ENCODE measurements around the gene PROX2.

The PROX2 gene

DNA sequence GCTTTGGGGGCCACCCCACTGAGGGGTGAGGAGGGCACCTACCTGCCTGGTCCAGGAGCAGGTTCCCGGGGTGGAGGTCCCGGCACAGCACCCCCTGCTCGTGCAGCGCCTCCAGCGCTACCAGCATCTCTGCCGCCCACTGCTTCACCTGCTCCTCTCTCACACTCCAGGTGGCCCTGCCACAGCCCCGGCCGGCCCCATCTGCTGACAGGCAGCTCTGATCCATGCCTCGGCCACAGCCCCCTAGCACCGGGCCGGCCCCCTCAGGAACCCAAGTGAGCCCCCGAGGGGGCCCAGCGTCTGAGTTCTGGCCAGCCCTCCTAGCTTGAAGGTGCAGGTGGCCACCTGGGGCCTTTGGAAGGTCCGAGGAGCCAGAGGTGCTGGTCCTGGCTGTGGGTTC lies 33.6 kb upstream of the PROX2 start:
- DNase-seq: no peak

DNA sequence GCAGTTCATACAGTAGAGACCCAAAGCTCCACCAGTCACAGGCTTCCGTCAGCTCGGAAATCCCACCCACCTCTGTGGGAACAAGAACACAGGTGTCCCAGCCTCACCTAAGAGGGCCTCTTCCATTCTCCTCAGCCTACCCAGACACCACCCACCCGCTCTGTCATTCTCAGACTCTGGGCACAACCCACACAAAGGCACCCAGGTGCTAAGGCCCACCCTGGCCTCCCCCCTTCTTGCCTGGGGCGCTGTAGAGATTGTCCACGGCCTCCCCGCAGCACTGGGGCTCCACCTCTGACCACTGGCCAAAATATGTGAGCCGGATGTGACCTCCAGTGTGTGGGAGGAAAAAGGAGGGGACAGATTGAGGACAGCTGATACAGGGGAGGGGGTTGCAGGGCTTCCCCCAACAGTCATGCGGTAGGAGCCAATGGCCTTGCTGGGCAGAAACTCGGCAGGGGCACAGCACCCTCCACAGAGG lies 33.0 kb upstream of the PROX2 start:
- no peak for DNase-seq

DNA sequence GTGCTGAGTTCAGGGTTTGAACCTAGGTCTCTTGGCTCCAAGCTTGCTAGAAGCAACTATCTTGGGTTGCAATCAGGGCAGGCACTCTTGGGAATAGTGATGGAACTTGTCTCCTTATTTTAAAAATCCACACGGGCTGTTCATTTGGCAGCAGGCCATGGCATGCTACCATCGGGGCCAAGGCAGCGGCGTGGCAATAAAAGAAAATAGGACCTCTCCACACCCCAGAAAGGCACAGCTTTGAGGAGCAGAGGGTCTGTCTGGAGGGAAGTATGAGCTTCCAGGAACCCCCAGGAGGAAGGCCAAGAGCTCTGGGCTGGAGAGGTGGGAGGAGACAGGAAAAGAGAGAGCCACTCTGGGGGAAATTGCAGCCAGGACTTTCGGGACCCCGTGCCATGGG lies 31.8 kb upstream of the PROX2 start:
- DNase-seq: no peak

GRCh38 chr14:74906925-74907521 lies 31.1 kb upstream of the PROX2 start:
- DNase-seq: no peak

GRCh38 chr14:74905595-74906142 lies 29.7 kb upstream of the PROX2 start:
- no peak for DNase-seq

GRCh38 chr14:74904635-74905503 lies 28.9 kb upstream of the PROX2 start:
- no peak for DNase-seq

GRCh38 chr14:74902941-74903705 lies 27.2 kb upstream of the PROX2 start:
- no peak for DNase-seq

DNA sequence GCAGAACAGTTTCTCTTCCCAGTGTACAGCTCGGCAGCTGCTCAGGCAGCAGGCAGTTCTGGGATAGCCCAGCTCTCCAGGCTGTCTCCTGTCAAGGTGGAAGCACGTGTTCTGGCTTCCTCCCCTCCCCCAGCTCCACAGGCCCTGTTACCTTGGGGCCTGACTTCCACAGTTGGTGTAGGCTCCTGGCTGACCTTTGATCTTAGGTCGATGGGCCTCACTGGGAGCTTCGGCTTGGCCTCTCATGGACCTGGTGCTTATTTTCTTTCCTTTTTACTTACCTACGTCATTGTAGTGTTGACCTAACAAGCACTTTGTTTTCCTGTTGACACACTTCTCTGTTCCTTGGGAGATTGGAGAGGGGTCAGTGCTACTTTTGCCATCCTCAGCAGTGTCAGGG lies 22.7 kb upstream of the PROX2 start:
- no peak for DNase-seq

GRCh38 chr14:74898083-74898482 lies 22.1 kb upstream of the PROX2 start:
- DNase-seq: no peak

DNA sequence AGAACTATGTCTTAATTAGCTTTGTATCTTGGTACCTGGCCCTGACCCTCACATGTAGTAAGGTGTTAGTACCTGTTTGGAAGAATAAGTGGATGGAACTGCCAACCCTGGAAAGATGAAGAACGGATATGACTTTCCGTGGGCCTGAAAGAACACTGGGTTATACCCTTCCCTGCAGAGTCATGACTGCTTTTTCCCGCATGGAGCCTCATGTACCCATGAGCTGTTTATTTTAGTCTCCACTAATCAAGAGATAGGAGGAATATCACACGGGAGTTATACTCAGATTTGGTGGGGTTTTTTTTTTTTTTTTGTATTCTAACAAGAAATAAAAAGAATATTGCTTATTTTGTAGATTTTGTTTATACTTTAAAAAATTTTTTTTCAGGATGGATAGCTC lies 21.7 kb upstream of the PROX2 start:
- DNase-seq: no peak

- DNase-seq: no peak
Measured at GRCh38 chr14:74896400-74896799, 20.5 kb upstream of the PROX2 start.

- DNase-seq: no peak
Measured at GRCh38 chr14:74893614-74894091, 17.7 kb upstream of the PROX2 start.

GRCh38 chr14:74892745-74893144 lies 16.8 kb upstream of the PROX2 start:
- DNase-seq: no peak

- no peak for DNase-seq
Measured at GRCh38 chr14:74891870-74892269, 15.9 kb upstream of the PROX2 start.

DNA sequence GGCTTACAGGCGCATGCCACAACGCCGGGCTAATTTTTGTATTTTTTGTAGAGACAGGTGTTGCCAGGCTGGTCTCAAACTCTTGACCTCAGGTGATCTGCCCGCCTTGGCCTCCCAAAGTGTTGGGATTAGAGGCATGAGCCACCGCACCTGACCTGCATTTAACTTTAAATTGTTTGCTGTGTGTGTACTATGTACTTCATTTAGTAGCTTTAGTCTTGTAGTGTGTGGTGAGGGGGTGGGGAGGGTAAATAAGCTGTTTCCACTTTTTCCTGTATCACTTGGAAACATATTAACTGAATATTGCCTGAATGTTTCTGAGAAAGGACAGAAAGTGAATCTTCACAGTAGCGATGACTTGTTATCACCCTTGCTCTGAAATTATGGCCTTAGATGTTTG lies 14.3 kb upstream of the PROX2 start:
- DNase-seq: no peak

GRCh38 chr14:74888164-74889158 lies 12.5 kb upstream of the PROX2 start:
- no peak for DNase-seq

- no peak for DNase-seq
Measured at GRCh38 chr14:74886001-74886400, 10.1 kb upstream of the PROX2 start.

- no peak for DNase-seq
Measured at GRCh38 chr14:74882103-74882920, 6.4 kb upstream of the PROX2 start.

GRCh38 chr14:74881431-74882102 lies 5.6 kb upstream of the PROX2 start, which contains the start of gene DLST:
Gene DLST (plus strand): TSS chr14:74881916. CDS start chr14:74881954, 38 bp downstream.
- DNase-seq: peak; percentile 78

Data from cortex of kidney (tissue), 1 donor.